ENCODE results near the gene ETS1.

DNA sequence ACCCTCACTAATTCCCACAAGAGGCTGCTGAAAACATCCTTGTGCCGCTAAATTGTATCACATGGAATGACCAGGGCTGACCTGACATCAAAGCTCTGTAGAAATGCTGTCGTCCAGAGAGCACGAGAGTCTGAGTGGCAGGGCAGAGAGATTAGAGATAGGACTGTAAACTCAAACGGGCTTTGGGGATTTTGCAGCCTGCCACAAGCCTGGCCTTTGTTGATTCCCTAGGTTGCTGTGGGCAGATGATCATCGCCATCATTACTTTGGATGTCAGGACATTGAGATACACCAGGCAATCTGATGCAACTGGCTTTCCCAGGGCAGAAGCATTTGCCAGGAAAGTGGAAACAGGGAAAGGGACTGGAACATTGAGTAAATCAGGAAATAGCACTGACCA, 131.6 kb downstream of the ETS1 start:
- TF ChIP-seq SMC3 (conservative IDR thresholded peaks at IDR 0.05; ENCODE audit: poor library complexity) (no peak), EP300 (conservative IDR thresholded peaks at IDR 0.05; ENCODE audit: poor library complexity, severe bottlenecking) (no peak), MXI1 (conservative IDR thresholded peaks at IDR 0.05; ENCODE audit: poor library complexity, severe bottlenecking) (no peak), RAD21 (conservative IDR thresholded peaks at IDR 0.05) (no peak), POLR2AphosphoS5 (IDR thresholded peaks at IDR 0.05) (no peak), TAF1 (IDR thresholded peaks at IDR 0.05; ENCODE audit: low read depth) (no peak), EZH2 (IDR thresholded peaks at IDR 0.05; ENCODE audit: borderline replicate concordance, insufficient read depth, low read length, poor library complexity, severe bottlenecking) (no peak)
- TF ChIP-seq, protein P1, sequence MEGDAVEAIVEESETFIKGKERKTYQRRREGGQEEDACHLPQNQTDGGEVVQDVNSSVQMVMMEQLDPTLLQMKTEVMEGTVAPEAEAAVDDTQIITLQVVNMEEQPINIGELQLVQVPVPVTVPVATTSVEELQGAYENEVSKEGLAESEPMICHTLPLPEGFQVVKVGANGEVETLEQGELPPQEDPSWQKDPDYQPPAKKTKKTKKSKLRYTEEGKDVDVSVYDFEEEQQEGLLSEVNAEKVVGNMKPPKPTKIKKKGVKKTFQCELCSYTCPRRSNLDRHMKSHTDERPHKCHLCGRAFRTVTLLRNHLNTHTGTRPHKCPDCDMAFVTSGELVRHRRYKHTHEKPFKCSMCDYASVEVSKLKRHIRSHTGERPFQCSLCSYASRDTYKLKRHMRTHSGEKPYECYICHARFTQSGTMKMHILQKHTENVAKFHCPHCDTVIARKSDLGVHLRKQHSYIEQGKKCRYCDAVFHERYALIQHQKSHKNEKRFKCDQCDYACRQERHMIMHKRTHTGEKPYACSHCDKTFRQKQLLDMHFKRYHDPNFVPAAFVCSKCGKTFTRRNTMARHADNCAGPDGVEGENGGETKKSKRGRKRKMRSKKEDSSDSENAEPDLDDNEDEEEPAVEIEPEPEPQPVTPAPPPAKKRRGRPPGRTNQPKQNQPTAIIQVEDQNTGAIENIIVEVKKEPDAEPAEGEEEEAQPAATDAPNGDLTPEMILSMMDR (IDR thresholded peaks at IDR 0.05; ENCODE audit: poor library complexity, severe bottlenecking) = no peak
- TF ChIP-seq, protein P2, sequence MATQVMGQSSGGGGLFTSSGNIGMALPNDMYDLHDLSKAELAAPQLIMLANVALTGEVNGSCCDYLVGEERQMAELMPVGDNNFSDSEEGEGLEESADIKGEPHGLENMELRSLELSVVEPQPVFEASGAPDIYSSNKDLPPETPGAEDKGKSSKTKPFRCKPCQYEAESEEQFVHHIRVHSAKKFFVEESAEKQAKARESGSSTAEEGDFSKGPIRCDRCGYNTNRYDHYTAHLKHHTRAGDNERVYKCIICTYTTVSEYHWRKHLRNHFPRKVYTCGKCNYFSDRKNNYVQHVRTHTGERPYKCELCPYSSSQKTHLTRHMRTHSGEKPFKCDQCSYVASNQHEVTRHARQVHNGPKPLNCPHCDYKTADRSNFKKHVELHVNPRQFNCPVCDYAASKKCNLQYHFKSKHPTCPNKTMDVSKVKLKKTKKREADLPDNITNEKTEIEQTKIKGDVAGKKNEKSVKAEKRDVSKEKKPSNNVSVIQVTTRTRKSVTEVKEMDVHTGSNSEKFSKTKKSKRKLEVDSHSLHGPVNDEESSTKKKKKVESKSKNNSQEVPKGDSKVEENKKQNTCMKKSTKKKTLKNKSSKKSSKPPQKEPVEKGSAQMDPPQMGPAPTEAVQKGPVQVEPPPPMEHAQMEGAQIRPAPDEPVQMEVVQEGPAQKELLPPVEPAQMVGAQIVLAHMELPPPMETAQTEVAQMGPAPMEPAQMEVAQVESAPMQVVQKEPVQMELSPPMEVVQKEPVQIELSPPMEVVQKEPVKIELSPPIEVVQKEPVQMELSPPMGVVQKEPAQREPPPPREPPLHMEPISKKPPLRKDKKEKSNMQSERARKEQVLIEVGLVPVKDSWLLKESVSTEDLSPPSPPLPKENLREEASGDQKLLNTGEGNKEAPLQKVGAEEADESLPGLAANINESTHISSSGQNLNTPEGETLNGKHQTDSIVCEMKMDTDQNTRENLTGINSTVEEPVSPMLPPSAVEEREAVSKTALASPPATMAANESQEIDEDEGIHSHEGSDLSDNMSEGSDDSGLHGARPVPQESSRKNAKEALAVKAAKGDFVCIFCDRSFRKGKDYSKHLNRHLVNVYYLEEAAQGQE (IDR thresholded peaks at IDR 0.05; ENCODE audit: borderline replicate concordance) = no peak
